CD14-positive monocyte (primary cell): ENCODE measurements around the gene SRP9. TPM values are rescaled to one million over a fixed set of nuclear protein-coding genes. Genes with fewer than 3 reads are reported as not detected.

ENCODE experiments used
- DNase-seq, 3 donors: peaks; one replicate each; pipeline ENCODE4 v3.0.0-alpha.2; 2011 to 2022
- H2AFZ ChIP-seq: 2 replicates; pipeline ENCODE4 v1.6.0; 2012; ENCODE audit warnings: mild to moderate bottlenecking, low read depth, low read length, inconsistent platforms; ENCODE audit not compliant: insufficient read depth, poor library complexity, severe bottlenecking
- H3K27ac ChIP-seq, 2 donors: 1 replicate in 1 of 2; 2 replicates in 1 of 2; pipeline ENCODE4 v1.5.1; 2012 to 2013; ENCODE audit warnings: low read length in 2 of 2, control low read depth in 1 of 2, inconsistent platforms in 1 of 2, low read depth in 1 of 2, mild to moderate bottlenecking in 1 of 2
- H3K27me3 ChIP-seq, 2 donors: one replicate each; pipeline versions ENCODE4 v1.6.0 to v1.6.1; 2011 to 2013; ENCODE audit warnings: low read length in 2 of 2; ENCODE audit not compliant: control insufficient read depth in 2 of 2, insufficient read depth in 2 of 2
- H3K36me3 ChIP-seq, 2 donors: replicated peaks in 1 of 2; 1 replicate in 1 of 2; 2 replicates in 1 of 2; pipeline versions ENCODE4 v1.5.1 to v1.6.1; 2012 to 2013; ENCODE audit warnings: low read length in 2 of 2, control low read depth in 1 of 2, inconsistent platforms in 1 of 2, mild to moderate bottlenecking in 1 of 2; ENCODE audit not compliant: insufficient read depth in 2 of 2, control insufficient read depth in 1 of 2
- H3K4me1 ChIP-seq, 2 donors: 1 replicate in 1 of 2; 2 replicates in 1 of 2; pipeline versions ENCODE4 v1.5.1 to v1.6.1; 2012 to 2013; ENCODE audit warnings: low read length in 2 of 2, control low read depth in 1 of 2, inconsistent platforms in 1 of 2, mild to moderate bottlenecking in 1 of 2, moderate library complexity in 1 of 2; ENCODE audit not compliant: insufficient read depth in 2 of 2, control insufficient read depth in 1 of 2
- H3K4me2 ChIP-seq: replicated peaks from 2 replicates; pipeline ENCODE3; 2012; ENCODE audit warnings: low read length, moderate library complexity, mild to moderate bottlenecking; ENCODE audit not compliant: poor library complexity, severe bottlenecking; ENCODE audit errors: extremely low read depth
- H3K4me3 ChIP-seq, 3 experiments: fragments of 200-600 bp in 1 of 3; sonication (generic) in 1 of 3; replicated peaks in 1 of 3; 1 replicate in 2 of 3; 2 replicates in 1 of 3; pipeline ENCODE4 v1.5.1; 2011 to 2013; ENCODE audit warnings: low read length in 3 of 3, mild to moderate bottlenecking in 3 of 3, control low read depth in 2 of 3, low read depth in 2 of 3, inconsistent platforms in 1 of 3, moderate library complexity in 1 of 3
- H3K79me2 ChIP-seq: 2 replicates; pipeline ENCODE4 v1.6.0; 2012; ENCODE audit warnings: mild to moderate bottlenecking, control low read depth, inconsistent platforms, low read length, moderate library complexity; ENCODE audit not compliant: insufficient read depth
- H3K9ac ChIP-seq: 2 replicates; pipeline ENCODE4 v1.6.0; 2017; ENCODE audit warnings: low read length, mild to moderate bottlenecking; ENCODE audit not compliant: insufficient read depth, poor library complexity, severe bottlenecking
- H3K9me3 ChIP-seq, 2 donors: replicated peaks in 1 of 2; 1 replicate in 1 of 2; 2 replicates in 1 of 2; pipeline versions ENCODE4 v1.5.1 to v1.6.1; 2012 to 2013; ENCODE audit warnings: low read length in 2 of 2, control low read depth in 1 of 2; ENCODE audit not compliant: control insufficient read depth in 1 of 2, insufficient read depth in 1 of 2
- H4K20me1 ChIP-seq: 2 replicates; pipeline ENCODE4 v1.6.0; 2012; ENCODE audit warnings: mild to moderate bottlenecking, low read length, control low read depth, moderate library complexity; ENCODE audit not compliant: insufficient read depth
- H3K27ac Mint-ChIP-seq, 7 donors: one replicate each; pipeline ENCODE4 v1.8.0; 2020; ENCODE audit warnings: mild to moderate bottlenecking in 7 of 7, mixed read lengths in 7 of 7, moderate library complexity in 6 of 7, inconsistent platforms in 2 of 7
- H3K27me3 Mint-ChIP-seq, 3 donors: one replicate each; pipeline ENCODE4 v1.8.0; 2021 to 2022; ENCODE audit warnings: low read depth in 3 of 3, mild to moderate bottlenecking in 3 of 3, mixed read lengths in 3 of 3, moderate library complexity in 3 of 3, inconsistent platforms in 1 of 3
- H3K36me3 Mint-ChIP-seq, 2 donors: one replicate each; pipeline ENCODE4 v1.8.0; 2020; ENCODE audit warnings: mixed read lengths in 2 of 2, inconsistent platforms in 1 of 2, mild to moderate bottlenecking in 1 of 2
- H3K4me1 Mint-ChIP-seq: one replicate; pipeline ENCODE4 v1.8.0; 2020; ENCODE audit warnings: mild to moderate bottlenecking, mixed read lengths
- H3K4me3 Mint-ChIP-seq, 2 donors: one replicate each; pipeline ENCODE4 v1.8.0; 2020; ENCODE audit warnings: mild to moderate bottlenecking in 2 of 2, mixed read lengths in 2 of 2, moderate library complexity in 1 of 2
- H3K9me3 Mint-ChIP-seq, 7 donors: one replicate each; pipeline ENCODE4 v1.8.0; 2020 to 2022; ENCODE audit warnings: mixed read lengths in 7 of 7, mild to moderate bottlenecking in 6 of 7, moderate library complexity in 6 of 7, inconsistent platforms in 2 of 7
- WGBS: methylation state at CpG from one replicate; pipeline ENCODE4 v1.1.5; 2013; ENCODE audit warnings: missing lambda C conversion rate; ENCODE audit not compliant: insufficient coverage; 5-methylcytosine and 5-hydroxymethylcytosine counted together
- intact Hi-C, 2 donors: fragments of 100-400 bp; cut with micrococcal nuclease; formaldehyde crosslinking; loops; one replicate each; pipeline versions ENCODE4 v1.15.0 to v1.15.1; 2023
- polyA plus RNA-seq, 3 donors: library from polyadenylated mRNA; depleted of rRNA in 1 of 3; unstranded in 2 of 3; stranded (reverse) in 1 of 3; fragments of 300-500 nt in 2 of 3; fragments of >200 nt in 1 of 3; fragmentation: Illumina TruSeq in 2 of 3; gene quantifications; 1 replicate in 2 of 3; 2 replicates in 1 of 3; pipeline ENCODE4 v1.2.3, GENCODE V29; 2012 to 2021
- TF ChIP-seq, protein P1 (sequence below): fragments of 200-600 bp; IDR thresholded peaks from one replicate; pipeline ENCODE4 v1.8.0; 2022; ENCODE audit warnings: antibody characterized with exemption, mild to moderate bottlenecking

The SRP9 gene
- polyA plus RNA-seq, 3 donors = 89.5 to 329 (median 281) TPM

DNA sequence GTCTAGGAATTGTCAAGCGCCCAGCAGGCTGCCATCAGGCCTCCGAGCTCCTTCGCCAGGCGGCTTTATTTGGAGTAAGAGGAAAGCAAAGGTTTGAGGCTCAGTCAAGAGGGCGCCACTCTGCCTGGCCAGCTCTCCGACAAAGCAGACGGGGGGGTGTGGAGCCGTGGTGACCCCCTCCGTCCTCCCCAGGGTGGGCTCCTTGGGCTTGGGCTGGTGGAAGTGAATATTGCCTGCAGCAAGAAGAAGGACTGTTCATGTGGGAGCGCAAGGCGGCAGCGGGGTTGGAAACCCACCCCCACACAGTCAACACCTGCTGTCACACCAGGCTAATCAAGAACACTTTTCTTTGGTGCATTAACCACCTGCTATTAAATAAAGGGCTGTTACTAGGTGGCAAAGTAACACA, 46.9 kb downstream of the SRP9 start:
- intact Hi-C loops = no loop called here
- TF ChIP-seq, protein P1, sequence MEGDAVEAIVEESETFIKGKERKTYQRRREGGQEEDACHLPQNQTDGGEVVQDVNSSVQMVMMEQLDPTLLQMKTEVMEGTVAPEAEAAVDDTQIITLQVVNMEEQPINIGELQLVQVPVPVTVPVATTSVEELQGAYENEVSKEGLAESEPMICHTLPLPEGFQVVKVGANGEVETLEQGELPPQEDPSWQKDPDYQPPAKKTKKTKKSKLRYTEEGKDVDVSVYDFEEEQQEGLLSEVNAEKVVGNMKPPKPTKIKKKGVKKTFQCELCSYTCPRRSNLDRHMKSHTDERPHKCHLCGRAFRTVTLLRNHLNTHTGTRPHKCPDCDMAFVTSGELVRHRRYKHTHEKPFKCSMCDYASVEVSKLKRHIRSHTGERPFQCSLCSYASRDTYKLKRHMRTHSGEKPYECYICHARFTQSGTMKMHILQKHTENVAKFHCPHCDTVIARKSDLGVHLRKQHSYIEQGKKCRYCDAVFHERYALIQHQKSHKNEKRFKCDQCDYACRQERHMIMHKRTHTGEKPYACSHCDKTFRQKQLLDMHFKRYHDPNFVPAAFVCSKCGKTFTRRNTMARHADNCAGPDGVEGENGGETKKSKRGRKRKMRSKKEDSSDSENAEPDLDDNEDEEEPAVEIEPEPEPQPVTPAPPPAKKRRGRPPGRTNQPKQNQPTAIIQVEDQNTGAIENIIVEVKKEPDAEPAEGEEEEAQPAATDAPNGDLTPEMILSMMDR = no peak
- Histone ChIP-seq H2AFZ (no peak overlapping the region), H3K4me2 (no peak overlapping the region), H3K4me1 (no peaks in the 10 kb centered on the region), H3K27me3 (no peaks in the 10 kb centered on the region), H4K20me1 (no peaks in the 10 kb centered on the region), H3K9me3 (no peaks in the 10 kb centered on the region), H3K79me2 (no peaks in the 10 kb centered on the region), H3K9ac (no peak overlapping the region), H3K27ac (no peak overlapping the region), H3K36me3 (no peaks in the 10 kb centered on the region), H3K4me3 (no peak overlapping the region)
- Mint-ChIP-seq H3K4me3 (no peak overlapping the region), H3K36me3 (peaks cover 2 to 12% of the 10 kb centered on the region in 2 donors), H3K27me3 (peaks cover 0 to 2% (median 1%) of the 10 kb centered on the region in 3 donors), H3K27ac (peak overlapping the region in 1 of 7 donors; percentile 68), H3K4me1 (no peaks in the 10 kb centered on the region), H3K9me3 (peaks cover 0 to 2% (median 0%) of the 10 kb centered on the region in 7 donors)
- WGBS = 87% methylated on average over 8 of the region's 12 CpGs
- DNase-seq = no peak

- no peaks in the 10 kb centered on the region for H3K79me2 ChIP-seq
- Mint-ChIP-seq H3K27ac (no peak overlapping the region), H3K36me3 (peaks cover 2 to 13% of the 10 kb centered on the region in 2 donors), H3K27me3 (peaks cover 0 to 2% (median 1%) of the 10 kb centered on the region in 3 donors), H3K4me3 (no peak overlapping the region), H3K4me1 (no peaks in the 10 kb centered on the region), H3K9me3 (peaks cover 0 to 2% (median 0%) of the 10 kb centered on the region in 7 donors)
- no peak overlapping the region for H2AFZ ChIP-seq
- no peaks in the 10 kb centered on the region for H4K20me1 ChIP-seq
- no peaks in the 10 kb centered on the region for H3K27me3 ChIP-seq
- H3K4me3 ChIP-seq = no peak overlapping the region
- no peak overlapping the region for H3K9ac ChIP-seq
- no peak overlapping the region for H3K27ac ChIP-seq
- H3K9me3 ChIP-seq = no peaks in the 10 kb centered on the region
- H3K4me2 ChIP-seq = no peak overlapping the region
- TF ChIP-seq, protein P1 = no peak
- 98% methylated on average over 4 of the region's 6 CpGs for WGBS
- no peaks in the 10 kb centered on the region for H3K4me1 ChIP-seq
- DNase-seq = no peak
- intact Hi-C loops = no loop called here
- no peaks in the 10 kb centered on the region for H3K36me3 ChIP-seq
Observed at GRCh38 chr1:225825078-225825477, 47.5 kb downstream of the SRP9 start.
